K562 (cell line): Measurements from ENCODE around the gene MKS1. TPM values are rescaled to one million over a fixed set of nuclear protein-coding genes. Genes with fewer than 3 reads are reported as not detected.
A peak's percentile ranks its signal among the peaks of the same experiment; 100 is the strongest.

Experiments used
- ASH1L ChIP-seq: fragments of 450-650 bp; IDR thresholded peaks from 2 replicates; pipeline ENCODE4 v1.6.1; 2018; ENCODE audit warnings: borderline replicate concordance, mild to moderate bottlenecking, low read depth; ENCODE audit not compliant: partially characterized antibody
- CBX8 ChIP-seq: fragments of 200-600 bp; sonication (generic); IDR thresholded peaks from 2 replicates; pipeline ENCODE4 v1.6.1; 2012; ENCODE audit warnings: borderline replicate concordance, mixed run types, low read depth, mild to moderate bottlenecking, moderate library complexity, mixed read lengths, low read length, control low read depth, inconsistent platforms; ENCODE audit not compliant: poor library complexity, severe bottlenecking; ENCODE audit errors: extremely low read depth
- EZH2 ChIP-seq: IDR thresholded peaks from 2 replicates; pipeline ENCODE4 v1.6.1; 2012; ENCODE audit warnings: low read depth, mild to moderate bottlenecking, inconsistent platforms, low read length, borderline replicate concordance
- FOSL1 ChIP-seq: fragments of 200-800 bp; sonication (Bioruptor generic); conservative IDR thresholded peaks from 2 replicates; pipeline ENCODE4 v1.6.1; 2016; ENCODE audit warnings: missing genetic modification characterization, missing compliant biosample characterization
- GTF2E2 ChIP-seq: fragments of 200-800 bp; sonication (Bioruptor generic); IDR thresholded peaks from 2 replicates; pipeline ENCODE4 v1.6.1; 2016; ENCODE audit warnings: missing genetic modification characterization, missing compliant biosample characterization
- MITF ChIP-seq: IDR thresholded peaks from 2 replicates; pipeline ENCODE4 v1.6.1; 2014; ENCODE audit warnings: antibody characterized with exemption
- NBN ChIP-seq: fragments of 450-650 bp; IDR thresholded peaks from 2 replicates; pipeline ENCODE4 v1.6.1; 2016; ENCODE audit warnings: low read depth, mild to moderate bottlenecking
- NFE2L1 ChIP-seq: fragments of 450-650 bp; IDR thresholded peaks from 2 replicates; pipeline ENCODE4 v1.6.1; 2016; ENCODE audit warnings: missing genetic modification characterization, low read depth, mild to moderate bottlenecking, missing compliant biosample characterization, moderate library complexity, borderline replicate concordance
- PHTF2 ChIP-seq: fragments of 250-450 bp; sonication (Bioruptor Pico); IDR thresholded peaks from 2 replicates; pipeline ENCODE4 v1.5.0; 2021; ENCODE audit warnings: mild to moderate bottlenecking
- PRPF4 ChIP-seq: fragments of 200-400 bp; formaldehyde crosslinking; IDR thresholded peaks from one replicate; pipeline ENCODE4 v1.6.1; 2017; ENCODE audit warnings: low read length, low read depth, mild to moderate bottlenecking; ENCODE audit not compliant: insufficient read depth, poor library complexity, severe bottlenecking
- PTRF ChIP-seq: fragments of 450-650 bp; IDR thresholded peaks from 2 replicates; pipeline ENCODE4 v1.6.1; 2016; ENCODE audit warnings: mild to moderate bottlenecking, missing genetic modification characterization, missing compliant biosample characterization
- SNRNP70 ChIP-seq: fragments of 200-400 bp; formaldehyde crosslinking; optimal IDR thresholded peaks from 2 replicates; pipeline ENCODE3; 2017; ENCODE audit warnings: low read depth, low read length
- TEAD4 ChIP-seq, 2 experiments: sonication (generic) in 1 of 2; formaldehyde crosslinking in 1 of 2; IDR thresholded peaks; 2 replicates each; pipeline versions ENCODE4 v1.6.1 to v1.8.0; 2012 to 2022; ENCODE audit warnings: borderline replicate concordance in 1 of 2, inconsistent platforms in 1 of 2, low read length in 1 of 2, mild to moderate bottlenecking in 1 of 2, missing genetic modification reagents in 1 of 2
- TFAM ChIP-seq: fragments of 250-450 bp; sonication (Bioruptor Pico); conservative IDR thresholded peaks from 2 replicates; pipeline ENCODE4 v1.5.0; 2021; ENCODE audit warnings: mild to moderate bottlenecking, moderate library complexity
- ZNF589 ChIP-seq: fragments of 200-800 bp; sonication (Bioruptor generic); IDR thresholded peaks from 2 replicates; pipeline ENCODE4 v1.6.1; 2016; ENCODE audit warnings: low read depth, missing genetic modification characterization, missing compliant biosample characterization
- polyA plus RNA-seq, 8 experiments: library from polyadenylated mRNA; depleted of rRNA in 4 of 8; stranded (reverse) in 5 of 8; unstranded in 3 of 8; fragments of >200 nt; fragmentation: Nextera tagmentation in 2 of 8; fragmentation: Illumina TruSeq in 1 of 8; extraction: Ambion mirVana in 2 of 8; extraction: Trizol in 1 of 8; gene quantifications; 2 replicates each; pipeline versions ENCODE4 v1.2.1 to v1.2.3, GENCODE V29; 2011 to 2014; ENCODE audit warnings: inconsistent platforms in 1 of 8, missing spikeins in 1 of 8
- total RNA-seq, 7 experiments: library from RNA; depleted of rRNA in 6 of 7; stranded (reverse); fragments of >200 nt in 6 of 7; fragmentation: Illumina TruSeq in 2 of 7; extraction: Trizol in 2 of 7; gene quantifications; 2 replicates each; pipeline versions ENCODE4 v1.2.1 to v1.2.3, GENCODE V29; 2011 to 2021; ENCODE audit warnings: low replicate concordance in 1 of 7
- TF ChIP-seq, protein P1 (sequence below): sonication (generic); formaldehyde crosslinking; IDR thresholded peaks from 2 replicates; pipeline ENCODE4 v1.8.1; 2023; ENCODE audit warnings: mild to moderate bottlenecking, missing genetic modification reagents
- TF ChIP-seq, protein P2 (sequence below): fragments of 250-450 bp; sonication (Bioruptor Pico); IDR thresholded peaks from 2 replicates; pipeline ENCODE4 v1.4.0; 2020

MKS1 gene
- total and polyA plus RNA-seq, 9 of the 15 experiments (the other 6 are each of a cell fraction or from before 2014, with no cell fraction given) = 16.3 to 31.0 (median 25.9) TPM

GRCh38 chr17:58184986-58185761 lies 33.9 kb downstream of the MKS1 start (continued):
- TF ChIP-seq, protein P1, sequence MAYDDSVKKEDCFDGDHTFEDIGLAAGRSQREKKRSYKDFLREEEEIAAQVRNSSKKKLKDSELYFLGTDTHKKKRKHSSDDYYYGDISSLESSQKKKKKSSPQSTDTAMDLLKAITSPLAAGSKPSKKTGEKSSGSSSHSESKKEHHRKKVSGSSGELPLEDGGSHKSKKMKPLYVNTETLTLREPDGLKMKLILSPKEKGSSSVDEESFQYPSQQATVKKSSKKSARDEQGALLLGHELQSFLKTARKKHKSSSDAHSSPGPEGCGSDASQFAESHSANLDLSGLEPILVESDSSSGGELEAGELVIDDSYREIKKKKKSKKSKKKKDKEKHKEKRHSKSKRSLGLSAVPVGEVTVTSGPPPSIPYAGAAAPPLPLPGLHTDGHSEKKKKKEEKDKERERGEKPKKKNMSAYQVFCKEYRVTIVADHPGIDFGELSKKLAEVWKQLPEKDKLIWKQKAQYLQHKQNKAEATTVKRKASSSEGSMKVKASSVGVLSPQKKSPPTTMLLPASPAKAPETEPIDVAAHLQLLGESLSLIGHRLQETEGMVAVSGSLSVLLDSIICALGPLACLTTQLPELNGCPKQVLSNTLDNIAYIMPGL (CRISPR knock-in tag) = no peak
- no peak; the same call in 1 of the 2 replicates for TF ChIP-seq GTF2E2 (tag)
- no peak for TF ChIP-seq NBN
- TF ChIP-seq SNRNP70 = no peak
- no peak for TF ChIP-seq NFE2L1 (tag)
- TF ChIP-seq, protein P2, sequence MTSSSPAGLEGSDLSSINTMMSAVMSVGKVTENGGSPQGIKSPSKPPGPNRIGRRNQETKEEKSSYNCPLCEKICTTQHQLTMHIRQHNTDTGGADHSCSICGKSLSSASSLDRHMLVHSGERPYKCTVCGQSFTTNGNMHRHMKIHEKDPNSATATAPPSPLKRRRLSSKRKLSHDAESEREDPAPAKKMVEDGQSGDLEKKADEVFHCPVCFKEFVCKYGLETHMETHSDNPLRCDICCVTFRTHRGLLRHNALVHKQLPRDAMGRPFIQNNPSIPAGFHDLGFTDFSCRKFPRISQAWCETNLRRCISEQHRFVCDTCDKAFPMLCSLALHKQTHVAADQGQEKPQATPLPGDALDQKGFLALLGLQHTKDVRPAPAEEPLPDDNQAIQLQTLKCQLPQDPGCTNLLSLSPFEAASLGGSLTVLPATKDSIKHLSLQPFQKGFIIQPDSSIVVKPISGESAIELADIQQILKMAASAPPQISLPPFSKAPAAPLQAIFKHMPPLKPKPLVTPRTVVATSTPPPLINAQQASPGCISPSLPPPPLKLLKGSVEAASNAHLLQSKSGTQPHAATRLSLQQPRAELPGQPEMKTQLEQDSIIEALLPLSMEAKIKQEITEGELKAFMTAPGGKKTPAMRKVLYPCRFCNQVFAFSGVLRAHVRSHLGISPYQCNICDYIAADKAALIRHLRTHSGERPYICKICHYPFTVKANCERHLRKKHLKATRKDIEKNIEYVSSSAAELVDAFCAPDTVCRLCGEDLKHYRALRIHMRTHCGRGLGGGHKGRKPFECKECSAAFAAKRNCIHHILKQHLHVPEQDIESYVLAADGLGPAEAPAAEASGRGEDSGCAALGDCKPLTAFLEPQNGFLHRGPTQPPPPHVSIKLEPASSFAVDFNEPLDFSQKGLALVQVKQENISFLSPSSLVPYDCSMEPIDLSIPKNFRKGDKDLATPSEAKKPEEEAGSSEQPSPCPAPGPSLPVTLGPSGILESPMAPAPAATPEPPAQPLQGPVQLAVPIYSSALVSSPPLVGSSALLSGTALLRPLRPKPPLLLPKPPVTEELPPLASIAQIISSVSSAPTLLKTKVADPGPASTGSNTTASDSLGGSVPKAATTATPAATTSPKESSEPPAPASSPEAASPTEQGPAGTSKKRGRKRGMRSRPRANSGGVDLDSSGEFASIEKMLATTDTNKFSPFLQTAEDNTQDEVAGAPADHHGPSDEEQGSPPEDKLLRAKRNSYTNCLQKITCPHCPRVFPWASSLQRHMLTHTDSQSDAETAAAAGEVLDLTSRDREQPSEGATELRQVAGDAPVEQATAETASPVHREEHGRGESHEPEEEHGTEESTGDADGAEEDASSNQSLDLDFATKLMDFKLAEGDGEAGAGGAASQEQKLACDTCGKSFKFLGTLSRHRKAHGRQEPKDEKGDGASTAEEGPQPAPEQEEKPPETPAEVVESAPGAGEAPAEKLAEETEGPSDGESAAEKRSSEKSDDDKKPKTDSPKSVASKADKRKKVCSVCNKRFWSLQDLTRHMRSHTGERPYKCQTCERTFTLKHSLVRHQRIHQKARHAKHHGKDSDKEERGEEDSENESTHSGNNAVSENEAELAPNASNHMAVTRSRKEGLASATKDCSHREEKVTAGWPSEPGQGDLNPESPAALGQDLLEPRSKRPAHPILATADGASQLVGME (CRISPR knock-in tag) = peak; percentile 77; the same call in 1 of the 2 replicates
- TF ChIP-seq ZNF589 (CRISPR knock-in tag) = 0 out of 2 replicates have a peak, but pooled peaks have one; percentile 26
- TF ChIP-seq TFAM (CRISPR knock-in tag) = no peak
- no peak for TF ChIP-seq PTRF (tag)
- TF ChIP-seq EZH2 = no peak
- 0 out of 2 replicates have a peak, but pooled peaks have one; percentile 10 for TF ChIP-seq FOSL1
- TF ChIP-seq CBX8 = no peak
- TF ChIP-seq PRPF4 = no peak
- no peak for TF ChIP-seq MITF
- TF ChIP-seq TEAD4 (IDR thresholded peaks at IDR 0.05; ENCODE audit: low read length) = no peak; the same call in 1 of the 2 replicates
- no peak for TF ChIP-seq TEAD4 (CRISPR knock-in tag; IDR thresholded peaks at IDR 0.05; ENCODE audit: borderline replicate concordance)
- TF ChIP-seq ASH1L = no peak
- TF ChIP-seq PHTF2 (CRISPR knock-in tag) = no peak
